D721Med (cell line): Measurements from ENCODE around the gene MMP24.

Source experiments
- DNase-seq: peaks from one replicate; pipeline ENCODE4 v3.0.0; 2011; ENCODE audit warnings: low spot score; ENCODE audit not compliant: insufficient read length
- FAIRE-seq: peaks from 2 replicates; lab custom pipeline; 2011; peaks lifted over from hg19 to GRCh38; lab: Jason Lieb, UNC
- CTCF ChIP-seq: IDR thresholded peaks from 2 replicates; pipeline ENCODE4 v1.5.1; 2012; ENCODE audit warnings: mild to moderate bottlenecking, control low read depth; ENCODE audit not compliant: insufficient read depth; ENCODE audit errors: missing control alignments

MMP24 gene

GRCh38 chr20:35238735-35239134 is 12.2 kb downstream of the MMP24 start:
- no peak for DNase-seq
- TF ChIP-seq CTCF, result no peak
- FAIRE-seq, result no peak

GRCh38 chr20:35240083-35240810 is 13.8 kb downstream of the MMP24 start:
- no peak for TF ChIP-seq CTCF
- FAIRE-seq (no peak), DNase-seq (no peak)

- FAIRE-seq (no peak), DNase-seq (no peak)
- TF ChIP-seq CTCF, result no peak
Measured at GRCh38 chr20:35240811-35241293, 14.4 kb downstream of the MMP24 start.

- DNase-seq (no peak), FAIRE-seq (no peak)
- TF ChIP-seq CTCF, result no peak
Measured at GRCh38 chr20:35243317-35243716, 16.8 kb downstream of the MMP24 start.

- TF ChIP-seq CTCF, result no peak
- no peak for DNase-seq
- FAIRE-seq, result no peak
Measured at GRCh38 chr20:35243986-35244385, 17.5 kb downstream of the MMP24 start.

GRCh38 chr20:35246723-35247122 is 20.2 kb downstream of the MMP24 start:
- no peak for DNase-seq
- no peak for TF ChIP-seq CTCF
- FAIRE-seq, result no peak
